Measurements from ENCODE around the gene PAXX. TPM values are rescaled to one million over a fixed set of nuclear protein-coding genes. Genes with fewer than 3 reads are reported as not detected.
A peak's percentile ranks its signal among the peaks of the same experiment; 100 is the strongest.

PAXX gene
- polyA plus RNA-seq, 1 donor (not counting 4 experiments of a cell fraction or from before 2014, with no cell fraction given), result 11.2 TPM

- no peaks in the 10 kb centered on the region for H3K9me3 ChIP-seq (ENCODE audit: control insufficient read depth, low read depth, low read length)
- DNase-seq (ENCODE audit: low read depth, low spot score), result no peak
- H3K27ac ChIP-seq (ENCODE audit: control insufficient read depth, insufficient read depth, low read length), result no peak overlapping the region
- TF ChIP-seq, protein P1, sequence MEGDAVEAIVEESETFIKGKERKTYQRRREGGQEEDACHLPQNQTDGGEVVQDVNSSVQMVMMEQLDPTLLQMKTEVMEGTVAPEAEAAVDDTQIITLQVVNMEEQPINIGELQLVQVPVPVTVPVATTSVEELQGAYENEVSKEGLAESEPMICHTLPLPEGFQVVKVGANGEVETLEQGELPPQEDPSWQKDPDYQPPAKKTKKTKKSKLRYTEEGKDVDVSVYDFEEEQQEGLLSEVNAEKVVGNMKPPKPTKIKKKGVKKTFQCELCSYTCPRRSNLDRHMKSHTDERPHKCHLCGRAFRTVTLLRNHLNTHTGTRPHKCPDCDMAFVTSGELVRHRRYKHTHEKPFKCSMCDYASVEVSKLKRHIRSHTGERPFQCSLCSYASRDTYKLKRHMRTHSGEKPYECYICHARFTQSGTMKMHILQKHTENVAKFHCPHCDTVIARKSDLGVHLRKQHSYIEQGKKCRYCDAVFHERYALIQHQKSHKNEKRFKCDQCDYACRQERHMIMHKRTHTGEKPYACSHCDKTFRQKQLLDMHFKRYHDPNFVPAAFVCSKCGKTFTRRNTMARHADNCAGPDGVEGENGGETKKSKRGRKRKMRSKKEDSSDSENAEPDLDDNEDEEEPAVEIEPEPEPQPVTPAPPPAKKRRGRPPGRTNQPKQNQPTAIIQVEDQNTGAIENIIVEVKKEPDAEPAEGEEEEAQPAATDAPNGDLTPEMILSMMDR (optimal IDR thresholded peaks at IDR 0.05 in 1 of 3, IDR thresholded peaks at IDR 0.05 in 1 of 3, conservative IDR thresholded peaks at IDR 0.05 in 1 of 3; ENCODE audit: extremely low read depth in 1 of 3, insufficient read depth in 2 of 3, low read length in 3 of 3), result no peak
- TF ChIP-seq EZH2 (IDR thresholded peaks at IDR 0.05; ENCODE audit: low read length), result no peak
- H3K9ac ChIP-seq (ENCODE audit: control insufficient read depth, extremely low read depth, insufficient read depth, low read length), result no peak overlapping the region
- peak overlapping the region; percentile 26 for H2AFZ ChIP-seq (ENCODE audit: control insufficient read depth, low read length)
- H3K4me2 ChIP-seq (ENCODE audit: control insufficient read depth, extremely low read depth, insufficient read depth, low read depth, low read length), result peak overlapping the region; percentile 74
- H3K4me3 ChIP-seq (ENCODE audit: control insufficient read depth in 2 of 3, extremely low read depth in 1 of 3, insufficient read depth in 2 of 3, low read depth in 1 of 3, low read length in 3 of 3), result peak overlapping the region in 2 of 3 experiments; percentile 34 to 38
- H4K20me1 ChIP-seq (ENCODE audit: control insufficient read depth, extremely low read depth, insufficient read depth, low read length), result no peaks in the 10 kb centered on the region
- dilution Hi-C loops (cut with MboI; ENCODE audit: extremely low pct_ligation_motif_present, low sequenced_read_pairs), result no loop called here
- peaks cover 8% of the 10 kb centered on the region for H3K4me1 ChIP-seq (ENCODE audit: control insufficient read depth, extremely low read depth, insufficient read depth, low read length)
- FAIRE-seq, result no peak
- H3K36me3 ChIP-seq (ENCODE audit: control insufficient read depth in 2 of 2, extremely low read depth in 1 of 2, insufficient read depth in 2 of 2, low read length in 2 of 2), result no peaks in the 10 kb centered on the region
- no peaks in the 10 kb centered on the region for H3K79me2 ChIP-seq (ENCODE audit: control insufficient read depth, insufficient read depth, low read length)
- H3K27me3 ChIP-seq (ENCODE audit: control insufficient read depth, extremely low read depth, insufficient read depth, low read length), result no peaks in the 10 kb centered on the region
- H3K9me1 ChIP-seq (ENCODE audit: control insufficient read depth, extremely low read depth, insufficient read depth, low read length), result no peaks in the 10 kb centered on the region
Observed at GRCh38 chr9:136978073-136978864, 14.0 kb upstream of the PAXX start.

- no peak overlapping the region for H3K27ac ChIP-seq (ENCODE audit: control insufficient read depth, insufficient read depth, low read length)
- FAIRE-seq (no peak), DNase-seq (ENCODE audit: low read depth, low spot score) (no peak)
- H3K4me2 ChIP-seq (ENCODE audit: control insufficient read depth, extremely low read depth, insufficient read depth, low read depth, low read length), result no peak overlapping the region
- H2AFZ ChIP-seq (ENCODE audit: control insufficient read depth, low read length), result no peak overlapping the region
- H3K79me2 ChIP-seq (ENCODE audit: control insufficient read depth, insufficient read depth, low read length), result no peaks in the 10 kb centered on the region
- no peak overlapping the region for H3K9ac ChIP-seq (ENCODE audit: control insufficient read depth, extremely low read depth, insufficient read depth, low read length)
- H3K9me1 ChIP-seq (ENCODE audit: control insufficient read depth, extremely low read depth, insufficient read depth, low read length), result no peaks in the 10 kb centered on the region
- H3K27me3 ChIP-seq (ENCODE audit: control insufficient read depth, extremely low read depth, insufficient read depth, low read length), result peaks cover 6% of the 10 kb centered on the region
- H4K20me1 ChIP-seq (ENCODE audit: control insufficient read depth, extremely low read depth, insufficient read depth, low read length), result no peaks in the 10 kb centered on the region
- TF ChIP-seq, protein P1 (optimal IDR thresholded peaks at IDR 0.05 in 1 of 3, IDR thresholded peaks at IDR 0.05 in 1 of 3, conservative IDR thresholded peaks at IDR 0.05 in 1 of 3; ENCODE audit: extremely low read depth in 1 of 3, insufficient read depth in 2 of 3, low read length in 3 of 3), result no peak
- TF ChIP-seq EZH2 (IDR thresholded peaks at IDR 0.05; ENCODE audit: low read length), result no peak
- H3K36me3 ChIP-seq (ENCODE audit: control insufficient read depth in 2 of 2, extremely low read depth in 1 of 2, insufficient read depth in 2 of 2, low read length in 2 of 2), result no peaks in the 10 kb centered on the region
- no peak overlapping the region for H3K4me3 ChIP-seq (ENCODE audit: control insufficient read depth in 2 of 3, extremely low read depth in 1 of 3, insufficient read depth in 2 of 3, low read depth in 1 of 3, low read length in 3 of 3)
- no peaks in the 10 kb centered on the region for H3K9me3 ChIP-seq (ENCODE audit: control insufficient read depth, low read depth, low read length)
- H3K4me1 ChIP-seq (ENCODE audit: control insufficient read depth, extremely low read depth, insufficient read depth, low read length), result peaks cover 8% of the 10 kb centered on the region
- dilution Hi-C loops (cut with MboI; ENCODE audit: extremely low pct_ligation_motif_present, low sequenced_read_pairs), result no loop called here
Observed at GRCh38 chr9:136978865-136979544, 13.2 kb upstream of the PAXX start.
